SU-DHL-6 (cell line): ENCODE data around the gene TNFRSF18.

Experiments used
- CTCF ChIP-seq: fragments of 200-600 bp; sonication (generic); IDR thresholded peaks from one replicate; pipeline ENCODE4 v1.5.1; 2017; ENCODE audit warnings: antibody characterized with exemption, mild to moderate bottlenecking, low read length, moderate library complexity; ENCODE audit not compliant: insufficient read depth, poor library complexity, severe bottlenecking
- EZH2phosphoT487 ChIP-seq: fragments of 200-600 bp; sonication (generic), shearing (Covaris generic); conservative IDR thresholded peaks from 2 replicates; pipeline ENCODE4 v1.6.1; 2018; ENCODE audit warnings: mild to moderate bottlenecking, antibody characterized with exemption, low read length, moderate library complexity, mixed read lengths

- TF ChIP-seq CTCF (no peak), EZH2phosphoT487 (no peak)
Observed at GRCh38 chr1:1239614-1240347, 33.4 kb upstream of the TNFRSF18 start.
